ENCODE results near the gene TFPI2.
"Not testable (repeated sequence)": the region's sequence is repeated elsewhere in the genome, so short reads cannot be mapped to it uniquely, and the experiment has no call there.

Gene TFPI2

GRCh38 chr7:93923296-93923695 is 32.7 kb upstream of the TFPI2 start:
- H4K20me1 ChIP-seq, result no peaks in the 10 kb centered on the region
- H3K4me2 ChIP-seq, result peak overlapping the region in 9 of 11 experiments; percentile 1 to 95 (median 76); a peak in 12 of 22 replicates
- peak overlapping the region in 4 of 10 experiments; percentile 4 to 67 (median 58); a peak in 7 of 20 replicates for H3K4me3 ChIP-seq
- H3K36me3 ChIP-seq, result peaks cover 0 to 14% (median 0%) of the 10 kb centered on the region in 11 experiments; a peak in 5 of 22 replicates
- H3K9me3 ChIP-seq (replicated peaks in 1 of 11), result no peaks in the 10 kb centered on the region
- H3K27me3 ChIP-seq, result peaks cover 0 to 10% (median 0%) of the 10 kb centered on the region in 11 experiments; a peak in 4 of 22 replicates
- H3K9ac ChIP-seq, result no peak overlapping the region
- H3K27ac ChIP-seq, result no peak overlapping the region
- H3K4me1 ChIP-seq, result peaks cover 4 to 18% (median 11%) of the 10 kb centered on the region in 10 experiments; a peak in 17 of 20 replicates
- no peak for TF ChIP-seq Cebpa-rat (IDR thresholded peaks at IDR 0.05)

- Histone ChIP-seq H3K9ac (peak within 1 kb of the TSS; percentile 60 to 81 (median 72)), H4K20me1 (no peaks in the 10 kb centered on the region), H3K9me3 (replicated peaks in 1 of 11) (no peaks in the 10 kb centered on the region), H3K4me1 (peaks cover 4 to 18% (median 11%) of the 10 kb centered on the region in 10 experiments; a peak in 17 of 20 replicates), H3K4me3 (peak within 1 kb of the TSS; percentile 55 to 71 (median 60)), H3K36me3 (peaks cover 0 to 9% (median 0%) of the 10 kb centered on the region in 11 experiments; a peak in 5 of 22 replicates), H3K27ac (peak within 1 kb of the TSS; percentile 14 to 81 (median 67); a peak in 19 of 22 replicates), H3K4me2 (peak within 1 kb of the TSS; percentile 75 to 96 (median 88)), H3K27me3 (peaks cover 0 to 10% (median 0%) of the 10 kb centered on the region in 11 experiments; a peak in 4 of 22 replicates)
- TF ChIP-seq Cebpa-rat (IDR thresholded peaks at IDR 0.05), result no peak
Observed at GRCh38 chr7:93921607-93922566, 31.3 kb upstream of the TFPI2 start, which contains the start of gene GNG11. GNG11 (plus strand) TSS chr7:93921735; CDS start chr7:93922138, 403 bp downstream.

- TF ChIP-seq Cebpa-rat (IDR thresholded peaks at IDR 0.05), result no peak
- Histone ChIP-seq H3K9ac (peak overlapping the region; percentile 60 to 81 (median 72); a peak in 17 of 22 replicates), H3K4me2 (peak overlapping the region; percentile 75 to 96 (median 88)), H3K27me3 (peaks cover 0 to 10% (median 0%) of the 10 kb centered on the region in 11 experiments; a peak in 4 of 22 replicates), H3K27ac (peak overlapping the region in 9 of 11 experiments; percentile 54 to 81 (median 70); a peak in 13 of 22 replicates), H3K36me3 (peaks cover 0 to 2% (median 0%) of the 10 kb centered on the region in 11 experiments; a peak in 1 of 22 replicates), H3K9me3 (replicated peaks in 1 of 11) (no peaks in the 10 kb centered on the region), H3K4me3 (peak overlapping the region; percentile 55 to 71 (median 60); a peak in 19 of 20 replicates), H3K4me1 (peaks cover 4 to 18% (median 11%) of the 10 kb centered on the region in 10 experiments; a peak in 17 of 20 replicates), H4K20me1 (no peaks in the 10 kb centered on the region)
Observed at GRCh38 chr7:93921186-93921585, 30.6 kb upstream of the TFPI2 start.

GRCh38 chr7:93920496-93921182 is 30.1 kb upstream of the TFPI2 start:
- H3K27me3 ChIP-seq, result peaks cover 0 to 10% (median 0%) of the 10 kb centered on the region in 11 experiments; a peak in 4 of 22 replicates
- H3K4me2 ChIP-seq, result peak overlapping the region in 10 of 11 experiments; percentile 75 to 96 (median 88); a peak in 18 of 22 replicates
- H3K9me3 ChIP-seq (replicated peaks in 1 of 11), result no peaks in the 10 kb centered on the region
- no peak overlapping the region for H3K9ac ChIP-seq
- no peak overlapping the region for H3K27ac ChIP-seq
- peak overlapping the region in 1 of 10 experiments; percentile 61; a peak in 1 of 20 replicates for H3K4me3 ChIP-seq
- no peak for TF ChIP-seq Cebpa-rat (IDR thresholded peaks at IDR 0.05)
- peaks cover 4 to 18% (median 12%) of the 10 kb centered on the region in 10 experiments; a peak in 17 of 20 replicates for H3K4me1 ChIP-seq
- no peaks in the 10 kb centered on the region for H3K36me3 ChIP-seq
- H4K20me1 ChIP-seq, result no peaks in the 10 kb centered on the region

GRCh38 chr7:93916315-93916714 is 25.8 kb upstream of the TFPI2 start:
- H3K4me1 ChIP-seq, result peaks cover 3 to 32% (median 10%) of the 10 kb centered on the region in 10 experiments; a peak in 18 of 20 replicates
- not testable (repeated sequence) for H3K9me3 ChIP-seq (replicated peaks in 1 of 11); H3K4me2 ChIP-seq; H3K27me3 ChIP-seq; H3K4me3 ChIP-seq; H3K36me3 ChIP-seq; H3K9ac ChIP-seq; H3K27ac ChIP-seq; H4K20me1 ChIP-seq

- H3K4me1 ChIP-seq, result peaks cover 1 to 28% (median 5%) of the 10 kb centered on the region in 10 experiments; a peak in 16 of 20 replicates
- H3K4me3 ChIP-seq, H3K27ac ChIP-seq: not testable (repeated sequence)
Observed at GRCh38 chr7:93915888-93916287, 25.3 kb upstream of the TFPI2 start.

GRCh38 chr7:93915206-93915842 is 24.8 kb upstream of the TFPI2 start:
- not testable (repeated sequence) for H3K9me3 ChIP-seq (replicated peaks in 1 of 11); H3K36me3 ChIP-seq; H3K4me3 ChIP-seq; H3K27me3 ChIP-seq; H3K9ac ChIP-seq; H4K20me1 ChIP-seq; H3K27ac ChIP-seq
- Histone ChIP-seq H3K4me2 (peak overlapping the region in 1 of 11 experiments; percentile 29; a peak in 2 of 22 replicates), H3K4me1 (peaks cover 0 to 33% (median 4%) of the 10 kb centered on the region in 10 experiments; a peak in 11 of 20 replicates)

More at GRCh38 chr7:93915888-93916287, 25.3 kb upstream of the TFPI2 start:
- H3K4me2 ChIP-seq, result 0 out of 22 replicates have a peak overlapping the region, but pooled peaks of 1 of the 11 experiments have one; percentile 29
- H3K9me3 ChIP-seq (replicated peaks in 1 of 11); H3K9ac ChIP-seq; H3K27me3 ChIP-seq; H3K36me3 ChIP-seq; H4K20me1 ChIP-seq: not testable (repeated sequence)

- Histone ChIP-seq H3K9me3 (replicated peaks in 1 of 11) (0 out of 22 replicates have a peak, but pooled peaks cover 0 to 6% (median 0%) of the 10 kb centered on the region in 11 experiments), H3K4me2 (peak overlapping the region in 2 of 11 experiments; percentile 21 to 34; a peak in 2 of 22 replicates), H3K4me1 (peaks cover 0 to 36% (median 4%) of the 10 kb centered on the region in 10 experiments; a peak in 11 of 20 replicates), H4K20me1 (no peaks in the 10 kb centered on the region), H3K4me3 (no peak overlapping the region), H3K27me3 (no peaks in the 10 kb centered on the region), H3K36me3 (no peaks in the 10 kb centered on the region), H3K27ac (no peak overlapping the region), H3K9ac (no peak overlapping the region)
- no peak for TF ChIP-seq Cebpa-rat (IDR thresholded peaks at IDR 0.05)
Observed at GRCh38 chr7:93914581-93915066, 24.1 kb upstream of the TFPI2 start.

Data from BLaER1 treated with 17β-estradiol and CSF1 and Interleukin-3, amounts not matched to agents 10 nM and 100 nM (cell line).